Natural killer cell (primary cell): Measurements from ENCODE around the gene ATP6V1E1. TPM values are rescaled to one million over a fixed set of nuclear protein-coding genes. Genes with fewer than 3 reads are reported as not detected.

Experiments used
- ATAC-seq, 3 donors: fragments of 150-1000 bp in 2 of 3; fragments of 200-7000 bp in 1 of 3; cut with Tn5 transposase; 1 replicate in 1 of 3; 2 replicates in 2 of 3; pipeline ENCODE4 v1.10.0; 2021; ENCODE audit warnings: mild to moderate bottlenecking in 2 of 3, moderate library complexity in 2 of 3
- DNase-seq, 2 donors: peaks; one replicate each; pipeline versions ENCODE4 v3.0.0 to v3.0.0-alpha.2; 2013 to 2021; ENCODE audit warnings: mixed read lengths in 1 of 2
- H3K27ac ChIP-seq: one replicate; pipeline ENCODE4 v1.5.1; 2013; ENCODE audit warnings: mild to moderate bottlenecking, low read length
- H3K27me3 ChIP-seq: one replicate; pipeline ENCODE4 v1.6.1; 2013; ENCODE audit warnings: low read length; ENCODE audit not compliant: control insufficient read depth, insufficient read depth
- H3K36me3 ChIP-seq: one replicate; pipeline ENCODE4 v1.6.1; 2013; ENCODE audit warnings: low read length; ENCODE audit not compliant: control insufficient read depth, insufficient read depth
- H3K4me1 ChIP-seq: one replicate; pipeline ENCODE4 v1.6.1; 2013; ENCODE audit warnings: low read length; ENCODE audit not compliant: control insufficient read depth, insufficient read depth
- H3K4me3 ChIP-seq: one replicate; pipeline ENCODE4 v1.5.1; 2013; ENCODE audit warnings: low read length
- H3K9me3 ChIP-seq: one replicate; pipeline ENCODE4 v1.6.1; 2013; ENCODE audit warnings: low read length; ENCODE audit not compliant: control insufficient read depth, insufficient read depth
- H3K27ac Mint-ChIP-seq, 2 donors: one replicate each; pipeline ENCODE4 v1.8.0; 2022; ENCODE audit warnings: mild to moderate bottlenecking in 2 of 2, mixed read lengths in 2 of 2, moderate library complexity in 1 of 2
- H3K27me3 Mint-ChIP-seq, 2 donors: one replicate each; pipeline ENCODE4 v1.8.0; 2022; ENCODE audit warnings: low read depth in 2 of 2, mixed read lengths in 2 of 2
- H3K36me3 Mint-ChIP-seq: one replicate; pipeline ENCODE4 v1.8.0; 2022; ENCODE audit warnings: mixed read lengths
- H3K4me1 Mint-ChIP-seq, 2 donors: one replicate each; pipeline ENCODE4 v1.8.0; 2022; ENCODE audit warnings: mixed read lengths in 2 of 2
- H3K4me3 Mint-ChIP-seq: one replicate; pipeline ENCODE4 v1.8.0; 2022; ENCODE audit warnings: mild to moderate bottlenecking, moderate library complexity, mixed read lengths
- H3K9me3 Mint-ChIP-seq, 2 donors: one replicate each; pipeline ENCODE4 v1.8.0; 2022; ENCODE audit warnings: mixed read lengths in 2 of 2
- CTCF ChIP-seq: fragments of 200-600 bp; IDR thresholded peaks from one replicate; pipeline ENCODE4 v1.8.0; 2022; ENCODE audit warnings: antibody characterized with exemption
- WGBS: methylation state at CpG from one replicate; pipeline ENCODE4 v1.1.7; 2013; ENCODE audit warnings: missing lambda C conversion rate; ENCODE audit not compliant: insufficient coverage; 5-methylcytosine and 5-hydroxymethylcytosine counted together
- intact Hi-C: fragments of 100-400 bp; cut with micrococcal nuclease; formaldehyde crosslinking; loops from one replicate; pipeline ENCODE4 v1.14.2; 2022
- total RNA-seq, 4 donors: library from RNA; stranded (reverse); fragments of 120-200 nt in 1 of 4; gene quantifications; one replicate each; pipeline versions ENCODE4 v1.2.3 to v1.2.4, GENCODE V29; 2013 to 2022

Gene ATP6V1E1
- total RNA-seq, 3 donors from 2014 or later (not counting 1 experiment from before 2014, with no cell fraction given): 75.8 to 79.8 (median 76.4) TPM

GRCh38 chr22:17633217-17633997 is 4.9 kb upstream of the ATP6V1E1 start:
- Mint-ChIP-seq H3K9me3 (no peaks in the 10 kb centered on the region), H3K27me3 (no peaks in the 10 kb centered on the region), H3K4me1 (peaks cover 13 to 22% of the 10 kb centered on the region in 2 donors), H3K27ac (peak overlapping the region in 1 of 2 donors; percentile 15), H3K36me3 (no peaks in the 10 kb centered on the region), H3K4me3 (no peak overlapping the region)
- WGBS: 90% methylated on average over 4 of the region's 4 CpGs
- DNase-seq (no peak), ATAC-seq (no peak)
- intact Hi-C loops: no loop called here
- no peaks in the 10 kb centered on the region for H3K27me3 ChIP-seq
- H3K27ac ChIP-seq: no peak overlapping the region
- no peak for TF ChIP-seq CTCF
- no peak overlapping the region for H3K4me3 ChIP-seq
- no peaks in the 10 kb centered on the region for H3K9me3 ChIP-seq
- H3K4me1 ChIP-seq: peaks cover 12% of the 10 kb centered on the region
- H3K36me3 ChIP-seq: no peaks in the 10 kb centered on the region

GRCh38 chr22:17631076-17631565 is 2.6 kb upstream of the ATP6V1E1 start:
- H3K4me3 Mint-ChIP-seq: peak overlapping the region; percentile 63
- Histone ChIP-seq H3K9me3 (no peaks in the 10 kb centered on the region), H3K4me3 (no peak overlapping the region), H3K27me3 (no peaks in the 10 kb centered on the region), H3K27ac (no peak overlapping the region), H3K36me3 (no peaks in the 10 kb centered on the region), H3K4me1 (peaks cover 23% of the 10 kb centered on the region)
- intact Hi-C loops: no loop called here
- ATAC-seq (no peak), DNase-seq (no peak)
- no peaks in the 10 kb centered on the region for H3K27me3 Mint-ChIP-seq
- H3K27ac Mint-ChIP-seq: peak overlapping the region in 1 of 2 donors; percentile 54
- TF ChIP-seq CTCF: no peak
- H3K9me3 Mint-ChIP-seq: no peaks in the 10 kb centered on the region
- H3K36me3 Mint-ChIP-seq: no peaks in the 10 kb centered on the region
- WGBS: 98% methylated on average over 9 of the region's 9 CpGs
- peaks cover 4 to 14% of the 10 kb centered on the region in 2 donors for H3K4me1 Mint-ChIP-seq

- no peak for DNase-seq
- H3K4me3 Mint-ChIP-seq: peak overlapping the region; percentile 96
- peaks cover 8 to 19% of the 10 kb centered on the region in 2 donors for H3K4me1 Mint-ChIP-seq
- intact Hi-C loops: loop anchor here (2.0 kb wide), 1 partner anchor 447 kb away; the partner anchor contains the start of gene PEX26
- Histone ChIP-seq H3K27me3 (no peaks in the 10 kb centered on the region), H3K9me3 (no peaks in the 10 kb centered on the region), H3K4me3 (no peak overlapping the region), H3K27ac (no peak overlapping the region), H3K4me1 (peaks cover 23% of the 10 kb centered on the region), H3K36me3 (peaks cover 4% of the 10 kb centered on the region)
- H3K36me3 Mint-ChIP-seq: no peaks in the 10 kb centered on the region
- H3K9me3 Mint-ChIP-seq: no peaks in the 10 kb centered on the region
- 73% methylated on average over 7 of the region's 7 CpGs for WGBS
- H3K27me3 Mint-ChIP-seq: no peaks in the 10 kb centered on the region
- ATAC-seq: no peak
- TF ChIP-seq CTCF: no peak
- peak overlapping the region; percentile 94 to 99 for H3K27ac Mint-ChIP-seq
These were observed 1.1 kb upstream of the ATP6V1E1 start for GRCh38 chr22:17629641-17630040.
